Neuronal stem cell (in vitro differentiated cells): Measurements from ENCODE around the gene ASIP. TPM values are rescaled to one million over a fixed set of nuclear protein-coding genes. Genes with fewer than 3 reads are reported as not detected.

Experiments used
- DNase-seq: peaks from one replicate; pipeline ENCODE4 v3.0.0-alpha.2; 2013; ENCODE audit warnings: low spot score
- H2AFZ ChIP-seq: one replicate; pipeline ENCODE4 v1.6.1; 2013; ENCODE audit warnings: mild to moderate bottlenecking, low read length, inconsistent platforms
- H2AK5ac ChIP-seq: 2 replicates; pipeline ENCODE4 v1.6.1; 2013; ENCODE audit warnings: low read depth, mild to moderate bottlenecking, inconsistent platforms, low read length, moderate library complexity, mixed read lengths
- H2BK120ac ChIP-seq: 2 replicates; pipeline ENCODE4 v1.6.1; 2013; ENCODE audit warnings: low read depth, mild to moderate bottlenecking, inconsistent platforms, low read length, moderate library complexity, mixed read lengths
- H2BK12ac ChIP-seq: one replicate; pipeline ENCODE4 v1.6.1; 2013; ENCODE audit warnings: low read length, inconsistent platforms
- H2BK15ac ChIP-seq: 2 replicates; pipeline ENCODE4 v1.6.1; 2013; ENCODE audit warnings: mild to moderate bottlenecking, low read length, inconsistent platforms, mixed read lengths
- H2BK5ac ChIP-seq: one replicate; pipeline ENCODE4 v1.6.1; 2013; ENCODE audit warnings: inconsistent platforms, mild to moderate bottlenecking, low read length, moderate library complexity
- H3K14ac ChIP-seq: one replicate; pipeline ENCODE4 v1.6.1; 2013; ENCODE audit warnings: low read length, inconsistent platforms
- H3K18ac ChIP-seq: 2 replicates; pipeline ENCODE4 v1.6.1; 2013; ENCODE audit warnings: low read length, inconsistent platforms
- H3K23ac ChIP-seq: 2 replicates; pipeline ENCODE4 v1.6.1; 2013; ENCODE audit warnings: low read depth, mild to moderate bottlenecking, mixed read lengths, low read length, inconsistent platforms; ENCODE audit not compliant: poor library complexity
- H3K27ac ChIP-seq: replicated peaks from 3 replicates; pipeline ENCODE4 v1.5.1; 2013; ENCODE audit warnings: low read length, inconsistent platforms
- H3K27me3 ChIP-seq, 3 experiments: 2 replicates each; pipeline ENCODE4 v1.6.1; 2013; ENCODE audit warnings: low read length in 3 of 3, mild to moderate bottlenecking in 2 of 3, inconsistent platforms in 1 of 3, low read depth in 1 of 3, mixed read lengths in 1 of 3, moderate library complexity in 1 of 3; ENCODE audit not compliant: control insufficient read depth in 3 of 3, insufficient read depth in 3 of 3
- H3K36me3 ChIP-seq, 2 donors: replicated peaks in 1 of 2; 2 replicates each; pipeline ENCODE4 v1.6.1; 2013; ENCODE audit warnings: low read length in 2 of 2; ENCODE audit not compliant: control insufficient read depth in 2 of 2, insufficient read depth in 2 of 2
- H3K4ac ChIP-seq: 2 replicates; pipeline ENCODE4 v1.6.1; 2013; ENCODE audit warnings: inconsistent platforms, mild to moderate bottlenecking, low read length, moderate library complexity
- H3K4me1 ChIP-seq, 2 donors: 1 replicate in 1 of 2; 2 replicates in 1 of 2; pipeline ENCODE4 v1.6.1; 2013; ENCODE audit warnings: low read length in 2 of 2, low read depth in 1 of 2; ENCODE audit not compliant: control insufficient read depth in 2 of 2, insufficient read depth in 1 of 2
- H3K4me2 ChIP-seq: one replicate; pipeline ENCODE4 v1.6.1; 2013; ENCODE audit warnings: mild to moderate bottlenecking, low read length, inconsistent platforms; ENCODE audit not compliant: insufficient read depth, poor library complexity, severe bottlenecking
- H3K4me3 ChIP-seq, 2 donors: 2 replicates each; pipeline ENCODE4 v1.5.1; 2013; ENCODE audit warnings: low read length in 2 of 2, mild to moderate bottlenecking in 2 of 2, inconsistent platforms in 1 of 2, moderate library complexity in 1 of 2
- H3K79me1 ChIP-seq: one replicate; pipeline ENCODE4 v1.6.1; 2013; ENCODE audit warnings: low read depth, mild to moderate bottlenecking, inconsistent platforms, low read length, moderate library complexity
- H3K9ac ChIP-seq: one replicate; pipeline ENCODE4 v1.6.1; 2013; ENCODE audit warnings: mild to moderate bottlenecking, low read depth, low read length, inconsistent platforms; ENCODE audit not compliant: poor library complexity
- H3K9me3 ChIP-seq, 2 donors: replicated peaks in 1 of 2; 2 replicates each; pipeline versions ENCODE3 to v1.6.1; 2013; ENCODE audit warnings: low read length in 2 of 2, mild to moderate bottlenecking in 2 of 2, inconsistent platforms in 1 of 2, low read depth in 1 of 2, mixed read lengths in 1 of 2, moderate library complexity in 1 of 2; ENCODE audit not compliant: control insufficient read depth in 2 of 2, insufficient read depth in 1 of 2
- H4K8ac ChIP-seq: one replicate; pipeline ENCODE4 v1.6.1; 2013; ENCODE audit warnings: low read depth, mild to moderate bottlenecking, inconsistent platforms, low read length, moderate library complexity
- H4K91ac ChIP-seq: one replicate; pipeline ENCODE4 v1.6.1; 2013; ENCODE audit warnings: low read length, low read depth, mild to moderate bottlenecking, inconsistent platforms; ENCODE audit not compliant: poor library complexity
- WGBS, 2 donors: extraction: QIAGEN DNeasy Blood & Tissue Kit; methylation state at CpG; one replicate each; pipeline ENCODE4 v1.1.7; 2013; ENCODE audit warnings: missing lambda C conversion rate in 2 of 2, mixed read lengths in 1 of 2; ENCODE audit not compliant: insufficient read length in 2 of 2, insufficient replicate concordance in 1 of 2; ENCODE audit errors: extremely low coverage in 2 of 2; 5-methylcytosine and 5-hydroxymethylcytosine counted together
- polyA plus RNA-seq, 2 experiments: library from polyadenylated mRNA; stranded (reverse); fragments of 200-250 nt; gene quantifications; one replicate each; pipeline ENCODE4 v1.2.3, GENCODE V29; 2013

Gene ASIP
- polyA plus RNA-seq (2013, experiment 1 of 2), result not detected
- not detected for polyA plus RNA-seq (2013, experiment 2 of 2)

GRCh38 chr20:34240693-34241615 is at the start of gene ASIP:
Gene ASIP (plus strand): TSS chr20:34241423. CDS start chr20:34260375, 18,952 bp downstream.
- Histone ChIP-seq H4K8ac (no peak within 1 kb of the TSS), H2BK120ac (no peak within 1 kb of the TSS), H3K4me2 (no peak within 1 kb of the TSS), H3K4ac (no peak within 1 kb of the TSS), H3K79me1 (no peaks in the 10 kb centered on the region), H3K23ac (no peak within 1 kb of the TSS), H2AK5ac (no peak within 1 kb of the TSS), H3K18ac (no peak within 1 kb of the TSS), H2BK12ac (no peak within 1 kb of the TSS), H3K14ac (no peak within 1 kb of the TSS), H2BK5ac (no peak within 1 kb of the TSS), H3K4me3 (no peak within 1 kb of the TSS), H4K91ac (no peak within 1 kb of the TSS), H2AFZ (no peak within 1 kb of the TSS), H3K9ac (no peak within 1 kb of the TSS), H3K36me3 (no peaks in the 10 kb centered on the region), H3K4me1 (no peaks in the 10 kb centered on the region), H3K9me3 (no peaks in the 10 kb centered on the region), H3K27me3 (no peaks in the 10 kb centered on the region), H2BK15ac (no peak within 1 kb of the TSS), H3K27ac (no peak within 1 kb of the TSS)
- DNase-seq, result no peak
- no CpG with 5 or more reads among the region's 9 CpGs for WGBS, 2 donors

- Histone ChIP-seq H3K4me2 (no peak overlapping the region), H2BK12ac (no peak overlapping the region), H2BK5ac (no peak overlapping the region), H2BK120ac (no peak overlapping the region), H3K9me3 (no peaks in the 10 kb centered on the region), H3K27me3 (peaks cover 0 to 12% (median 0%) of the 10 kb centered on the region in 3 experiments), H3K4me3 (no peak overlapping the region), H3K79me1 (no peaks in the 10 kb centered on the region), H2AK5ac (no peak overlapping the region), H3K27ac (no peak overlapping the region), H3K36me3 (no peaks in the 10 kb centered on the region), H2AFZ (no peak overlapping the region), H3K4ac (no peak overlapping the region), H3K14ac (no peak overlapping the region), H4K91ac (no peak overlapping the region), H3K23ac (no peak overlapping the region), H4K8ac (no peak overlapping the region), H3K18ac (no peak overlapping the region), H3K9ac (no peak overlapping the region), H2BK15ac (no peak overlapping the region), H3K4me1 (peaks cover 3 to 8% of the 10 kb centered on the region in 2 donors)
- no peak for DNase-seq
- no CpG with 5 or more reads among the region's 3 CpGs for WGBS, 2 donors
Measured at GRCh38 chr20:34193051-34193450, 48.2 kb upstream of the ASIP start.

- Histone ChIP-seq H3K9ac (no peak overlapping the region), H3K4me3 (no peak overlapping the region), H3K9me3 (peaks cover 0 to 2% of the 10 kb centered on the region in 2 donors), H3K27ac (no peak overlapping the region), H2BK12ac (no peak overlapping the region), H3K14ac (no peak overlapping the region), H3K79me1 (no peaks in the 10 kb centered on the region), H3K18ac (no peak overlapping the region), H3K4ac (no peak overlapping the region), H4K91ac (no peak overlapping the region), H3K4me2 (no peak overlapping the region), H4K8ac (no peak overlapping the region), H3K23ac (no peak overlapping the region), H2BK5ac (no peak overlapping the region), H3K36me3 (no peaks in the 10 kb centered on the region), H2BK120ac (no peak overlapping the region), H2AFZ (no peak overlapping the region), H2AK5ac (no peak overlapping the region), H3K27me3 (peaks cover 0 to 13% (median 0%) of the 10 kb centered on the region in 3 experiments), H2BK15ac (no peak overlapping the region), H3K4me1 (peaks cover 0 to 5% of the 10 kb centered on the region in 2 donors)
- WGBS, 2 donors, result no CpG with 5 or more reads among the region's 3 CpGs
- no peak for DNase-seq
Measured at GRCh38 chr20:34199183-34199582, 42.0 kb upstream of the ASIP start.

GRCh38 chr20:34200023-34200422 is 41.2 kb upstream of the ASIP start:
- Histone ChIP-seq H3K23ac (no peak overlapping the region), H3K36me3 (no peaks in the 10 kb centered on the region), H2BK5ac (no peak overlapping the region), H3K79me1 (no peaks in the 10 kb centered on the region), H2BK12ac (no peak overlapping the region), H2BK120ac (no peak overlapping the region), H3K4ac (no peak overlapping the region), H4K8ac (no peak overlapping the region), H3K4me2 (no peak overlapping the region), H4K91ac (no peak overlapping the region), H3K27ac (no peak overlapping the region), H2BK15ac (no peak overlapping the region), H3K4me1 (peaks cover 0 to 4% of the 10 kb centered on the region in 2 donors), H3K4me3 (no peak overlapping the region), H3K9ac (no peak overlapping the region), H2AK5ac (no peak overlapping the region), H3K9me3 (peaks cover 0 to 2% of the 10 kb centered on the region in 2 donors), H3K27me3 (peaks cover 0 to 7% (median 0%) of the 10 kb centered on the region in 3 experiments), H2AFZ (no peak overlapping the region), H3K14ac (no peak overlapping the region), H3K18ac (no peak overlapping the region)
- no CpG with 5 or more reads among the region's 2 CpGs for WGBS, 2 donors
- DNase-seq, result no peak
